ENCODE measurements around the gene RAB18.
"Not testable (repeated sequence)": the region's sequence is repeated elsewhere in the genome, so short reads cannot be mapped to it uniquely, and the experiment has no call there.

Gene RAB18

GRCh38 chr10:27505537-27505936, 1.4 kb downstream of the RAB18 start:
- not testable (repeated sequence) for DNase-seq

GRCh38 chr10:27506280-27506679, 2.2 kb downstream of the RAB18 start:
- no peak for DNase-seq

- DNase-seq: no peak
Observed at GRCh38 chr10:27512548-27512947, 8.4 kb downstream of the RAB18 start.

DNA sequence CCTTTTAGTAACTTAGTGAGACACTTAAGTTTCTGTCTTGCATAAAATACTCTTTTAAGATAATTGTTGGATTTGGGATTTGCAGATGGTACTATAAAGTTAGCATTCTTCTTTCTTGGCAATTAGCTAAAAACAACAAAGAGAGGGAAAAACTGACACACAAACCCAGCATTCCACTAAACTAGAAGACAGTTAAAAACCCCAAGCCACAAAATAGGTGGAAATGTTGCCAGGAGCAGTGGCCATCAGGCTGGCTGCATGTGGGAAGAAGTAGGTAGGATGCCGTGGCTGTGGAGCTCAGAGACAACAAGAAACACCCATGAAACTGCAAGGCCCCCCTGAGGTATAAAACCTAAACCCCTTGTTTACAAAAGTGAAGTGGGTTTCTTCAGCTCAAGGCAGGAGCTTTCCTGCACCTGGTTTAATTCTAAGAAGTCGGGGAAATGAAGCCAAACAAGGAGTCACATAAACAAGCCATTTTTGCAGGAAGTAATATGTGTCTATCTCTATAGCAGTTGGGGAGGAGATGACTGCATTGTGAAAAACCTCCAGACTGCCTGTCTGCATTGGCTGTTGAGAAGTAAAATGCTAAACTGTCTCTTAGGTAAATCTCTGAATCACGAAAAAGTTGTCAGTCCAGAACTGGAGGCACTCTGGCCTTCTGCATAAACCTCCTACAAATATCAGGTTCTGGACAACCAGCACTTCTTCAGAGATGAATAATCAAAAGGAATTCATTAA, 9.5 kb downstream of the RAB18 start:
- DNase-seq: no peak

DNA sequence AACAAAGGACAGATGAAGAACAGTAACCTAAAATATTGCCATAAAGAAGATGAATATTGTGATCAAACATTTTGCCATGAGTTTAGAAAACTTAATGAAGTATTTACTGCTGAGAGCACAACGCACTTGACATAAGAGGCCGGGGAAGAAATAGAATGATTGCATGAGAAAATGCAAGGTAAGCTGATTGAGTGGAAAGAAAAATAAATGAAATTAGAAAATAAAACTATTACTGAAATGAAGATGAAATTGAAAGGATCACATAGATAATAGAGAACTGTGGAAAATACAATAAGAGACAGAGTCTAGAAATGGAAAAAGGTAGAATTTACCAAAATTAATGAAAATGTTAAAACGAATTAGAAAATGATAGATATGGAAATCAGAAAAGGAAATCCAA, 10.1 kb downstream of the RAB18 start:
- no peak for DNase-seq

- no peak for DNase-seq
Observed at GRCh38 chr10:27518261-27518660, 14.2 kb downstream of the RAB18 start.

DNA sequence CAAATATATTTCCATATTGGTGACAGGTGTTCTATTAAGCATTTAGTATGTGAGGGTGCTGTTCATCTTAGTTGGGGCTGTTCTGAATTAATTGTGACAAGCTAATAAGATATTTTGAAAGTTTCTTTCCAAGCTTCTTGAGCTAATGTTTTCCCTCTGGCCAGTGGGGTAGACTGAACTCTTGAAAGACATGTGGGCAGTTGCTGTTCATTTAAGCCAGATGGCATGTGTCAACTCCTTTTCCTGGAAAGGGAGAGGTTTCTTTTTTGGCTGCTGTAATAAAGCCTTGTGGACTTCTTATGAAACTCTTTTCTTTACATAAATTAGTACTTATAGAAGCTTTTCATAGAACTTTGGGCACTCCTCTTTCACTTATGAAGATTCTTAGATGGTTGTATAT, 21.7 kb downstream of the RAB18 start:
- no peak for DNase-seq

DNA sequence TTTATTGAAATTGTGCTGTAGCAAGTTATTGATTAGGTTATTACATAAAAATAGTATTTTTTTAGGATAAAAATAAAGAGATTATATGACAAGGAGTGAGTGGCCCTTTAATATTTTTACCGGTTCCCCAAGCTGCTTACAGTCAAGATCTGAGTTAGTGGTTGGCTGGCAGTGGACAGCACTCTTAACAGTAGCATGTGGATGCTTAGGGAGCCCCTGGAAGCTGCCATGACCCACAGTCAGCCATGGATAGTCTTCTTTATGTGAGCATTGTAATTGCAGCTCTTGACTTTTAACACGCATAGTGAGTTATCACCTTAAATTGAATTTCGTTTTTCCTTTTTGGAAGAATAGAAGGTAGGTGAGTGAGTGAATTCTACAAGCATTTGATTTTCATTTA, 22.1 kb downstream of the RAB18 start:
- no peak for DNase-seq

- no peak for DNase-seq
Observed at GRCh38 chr10:27527666-27528295, 23.7 kb downstream of the RAB18 start.

DNA sequence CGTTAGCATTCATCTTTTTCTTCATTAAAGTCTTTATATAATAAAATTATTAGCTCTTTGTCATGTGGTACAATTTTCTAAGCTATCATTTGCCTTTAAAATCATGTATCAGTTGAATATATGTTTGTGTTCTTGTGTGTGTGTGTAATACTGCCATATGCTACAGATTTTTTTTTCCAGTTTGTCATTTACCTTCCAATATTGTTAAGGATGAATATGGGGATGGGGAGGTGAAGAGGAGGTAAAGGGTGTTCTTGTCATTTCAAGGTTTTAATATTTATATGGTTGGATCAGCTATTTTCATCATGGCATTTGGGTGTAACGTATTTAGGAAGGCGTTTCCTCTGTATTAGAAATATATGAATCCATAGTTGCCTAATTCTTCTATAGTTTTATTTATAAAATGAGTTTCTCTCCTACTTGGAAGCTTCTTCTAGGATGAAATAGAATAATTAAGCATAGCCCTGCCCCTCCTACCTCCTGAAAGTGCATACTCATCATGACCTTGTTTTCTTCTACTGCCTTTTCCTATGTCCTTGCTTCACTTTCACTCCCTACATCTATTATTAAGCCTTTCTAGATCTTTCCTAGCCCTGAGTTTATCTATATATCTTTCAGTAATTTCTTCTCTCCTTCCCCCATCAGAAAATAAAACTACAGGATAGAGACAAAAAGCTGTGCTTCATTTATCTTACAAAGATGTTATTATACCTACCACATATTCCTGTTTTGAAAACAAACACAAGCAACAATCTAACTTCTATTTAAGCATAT, 25.1 kb downstream of the RAB18 start:
- DNase-seq: no peak

GRCh38 chr10:27530477-27530876, 26.4 kb downstream of the RAB18 start:
- DNase-seq: no peak

GRCh38 chr10:27531336-27531847, 27.3 kb downstream of the RAB18 start:
- DNase-seq: no peak

GRCh38 chr10:27534161-27534700, 30.1 kb downstream of the RAB18 start:
- DNase-seq: no peak

DNA sequence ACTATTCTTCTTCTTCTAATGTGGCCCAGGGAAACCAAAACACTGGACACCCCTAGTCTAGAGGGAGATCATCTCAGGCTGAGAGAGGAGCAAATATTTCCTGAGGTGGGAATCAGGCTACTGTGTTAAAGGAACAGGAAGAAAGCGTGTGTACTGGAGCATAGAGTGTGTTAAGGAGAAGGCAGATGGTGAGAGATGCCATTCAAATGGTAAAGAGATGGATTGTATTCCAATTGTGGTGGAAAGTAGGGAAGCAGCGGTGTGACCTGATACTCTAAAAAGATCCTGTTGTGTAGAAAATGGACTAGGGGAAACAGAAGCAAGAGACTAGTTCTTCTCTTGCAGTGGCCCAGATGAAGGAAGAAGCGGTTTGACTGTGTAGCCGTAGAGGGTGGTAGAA, 31.2 kb downstream of the RAB18 start:
- DNase-seq: no peak

- no peak for DNase-seq
Observed at GRCh38 chr10:27536437-27536836, 32.3 kb downstream of the RAB18 start.

DNA sequence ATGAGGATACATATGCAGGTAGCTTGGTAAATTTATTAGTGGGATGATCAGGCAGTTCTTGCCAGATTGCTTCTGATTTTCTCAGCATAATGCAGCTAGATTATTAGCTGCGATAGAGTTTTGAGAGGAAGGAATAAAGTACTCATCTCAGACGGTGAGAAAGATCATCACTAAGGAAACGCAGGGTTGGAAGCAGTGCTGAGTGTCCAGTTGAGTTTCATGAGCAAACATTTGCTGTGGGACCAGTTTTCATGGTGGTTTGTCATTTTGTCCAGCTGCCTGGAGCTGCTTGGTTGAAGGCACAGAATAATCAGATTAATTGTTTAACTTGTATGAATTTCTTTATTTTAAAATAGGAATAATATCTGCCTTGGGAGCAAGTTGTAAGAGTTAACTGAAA, 33.1 kb downstream of the RAB18 start:
- no peak for DNase-seq

GRCh38 chr10:27537787-27538186, 33.7 kb downstream of the RAB18 start:
- DNase-seq: no peak

- DNase-seq: no peak
Observed at GRCh38 chr10:27540672-27541071, 36.6 kb downstream of the RAB18 start.

GRCh38 chr10:27541796-27542729, 38.0 kb downstream of the RAB18 start:
- no peak for DNase-seq

DNA sequence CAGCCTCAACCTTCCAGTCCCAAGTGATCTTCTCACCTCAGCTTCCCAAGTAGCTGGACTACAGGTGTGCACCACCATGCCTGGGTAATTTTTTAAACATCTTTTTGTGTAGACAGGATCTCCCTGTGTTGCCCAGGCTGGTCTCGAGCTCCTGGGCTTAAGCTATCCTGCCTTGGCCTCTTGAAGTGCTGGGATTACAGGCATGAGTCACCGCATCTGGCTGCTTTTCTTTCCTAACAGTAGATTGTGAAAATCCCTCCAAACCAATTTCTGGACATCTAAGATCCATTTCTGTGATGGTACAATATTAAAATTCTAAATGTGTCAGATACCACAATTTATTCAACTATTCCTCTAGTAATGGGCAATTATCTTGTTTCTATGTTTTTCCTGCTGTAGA, 38.7 kb downstream of the RAB18 start:
- DNase-seq: no peak

GRCh38 chr10:27547047-27547446, 42.9 kb downstream of the RAB18 start:
- no peak for DNase-seq

GRCh38 chr10:27547482-27547881, 43.4 kb downstream of the RAB18 start:
- no peak for DNase-seq

Measured in NCI-H1436 treated with DMSO at 0.1 percent for 48 hours (cell line).